ENCODE data around the gene ROCK1. TPM values are rescaled to one million over a fixed set of nuclear protein-coding genes. Genes with fewer than 3 reads are reported as not detected.

The ROCK1 gene
- total and polyA plus RNA-seq, 2 experiments from 2014 or later, result 33.6 to 35.9 TPM

DNA sequence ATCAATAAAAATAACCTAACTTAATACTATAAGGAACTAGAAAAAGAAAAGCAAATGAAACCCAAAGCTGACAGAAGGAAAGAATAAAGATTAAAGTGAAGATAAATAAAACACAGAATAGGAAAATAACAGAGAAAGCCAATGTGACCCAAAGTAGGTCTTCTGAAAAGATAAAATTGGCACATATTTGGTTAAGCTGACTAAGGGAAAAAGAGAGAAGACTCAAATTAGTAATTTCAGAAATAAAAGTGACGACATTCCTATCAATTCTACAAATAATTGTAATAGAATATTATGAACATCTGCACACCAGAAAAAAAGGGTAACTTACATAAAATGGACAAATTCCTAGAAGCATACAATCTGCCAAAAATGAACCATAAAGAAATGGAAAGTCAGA lies 30.2 kb downstream of the ROCK1 start:
- no peak overlapping the region for H3K9ac ChIP-seq
- no peak for DNase-seq
- H3K27me3 ChIP-seq (replicated peaks; ENCODE audit: insufficient read depth), result no peaks in the 10 kb centered on the region
- no peak overlapping the region for H3K4me2 ChIP-seq (ENCODE audit: unreplicated experiment)
- no peak overlapping the region for H3K4me3 ChIP-seq
- no peaks in the 10 kb centered on the region for H3K36me3 ChIP-seq (ENCODE audit: low read depth)
- no peak for TF ChIP-seq EZH2 (IDR thresholded peaks at IDR 0.05; ENCODE audit: insufficient read depth, poor library complexity, severe bottlenecking)
- no peak for TF ChIP-seq EZH2phosphoT487 (IDR thresholded peaks at IDR 0.05; ENCODE audit: insufficient read depth, low read depth)
- no peak overlapping the region for H3K27ac ChIP-seq
- in situ Hi-C loops (cut with MboI), result no loop called here
- H4K20me1 ChIP-seq (ENCODE audit: insufficient read depth), result peaks cover 53% of the 10 kb centered on the region
- WGBS, 2 experiments (ENCODE audit: low coverage in 1 of 2, low lambda C conversion rate in 2 of 2, missing lambda C conversion rate in 2 of 2), result 96 to 100% methylated on average over 1 of the region's 1 CpG
- H3F3A ChIP-seq (ENCODE audit: insufficient read depth), result 0 out of 2 replicates have a peak, but pooled peaks cover 17% of the 10 kb centered on the region
- H3K4me1 ChIP-seq (ENCODE audit: insufficient read depth), result peaks cover 15% of the 10 kb centered on the region
- H3K79me2 ChIP-seq (ENCODE audit: insufficient read depth), result peaks cover 100% of the 10 kb centered on the region
- no peaks in the 10 kb centered on the region for H3K9me3 ChIP-seq (ENCODE audit: low read depth)
- no peaks in the 10 kb centered on the region for H3K9me2 ChIP-seq (ENCODE audit: insufficient read depth)
- H2AFZ ChIP-seq, result no peak overlapping the region

DNA sequence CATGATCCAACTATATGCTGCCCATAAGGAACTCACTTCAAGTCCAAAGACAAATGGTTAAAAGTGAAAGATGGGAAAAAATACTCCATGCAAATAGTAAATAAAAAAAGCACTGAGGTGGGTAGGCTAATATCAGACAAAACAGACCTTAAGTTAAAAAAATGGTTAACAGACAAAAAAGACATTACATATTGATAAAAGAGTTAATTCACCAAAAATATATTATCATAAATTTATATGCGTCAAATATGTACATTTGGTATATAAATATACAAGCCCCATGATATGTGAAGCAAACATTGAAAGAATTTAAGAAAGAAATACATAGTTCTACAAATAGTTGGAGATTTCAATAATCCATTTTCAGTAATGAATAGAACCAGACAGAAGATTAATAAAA lies 31.0 kb downstream of the ROCK1 start:
- Histone ChIP-seq H3F3A (ENCODE audit: insufficient read depth) (0 out of 2 replicates have a peak, but pooled peaks cover 8% of the 10 kb centered on the region), H3K4me1 (ENCODE audit: insufficient read depth) (peaks cover 9% of the 10 kb centered on the region), H3K9ac (no peak overlapping the region), H3K79me2 (ENCODE audit: insufficient read depth) (peaks cover 100% of the 10 kb centered on the region), H4K20me1 (ENCODE audit: insufficient read depth) (peaks cover 46% of the 10 kb centered on the region), H3K36me3 (ENCODE audit: low read depth) (no peaks in the 10 kb centered on the region), H3K9me3 (ENCODE audit: low read depth) (no peaks in the 10 kb centered on the region), H3K9me2 (ENCODE audit: insufficient read depth) (no peaks in the 10 kb centered on the region), H2AFZ (no peak overlapping the region), H3K4me3 (no peak overlapping the region), H3K27me3 (replicated peaks; ENCODE audit: insufficient read depth) (no peaks in the 10 kb centered on the region), H3K4me2 (ENCODE audit: unreplicated experiment) (no peak overlapping the region), H3K27ac (no peak overlapping the region)
- 97 to 98% methylated on average over 1 of the region's 1 CpG for whole genome bisulfite sequencing, 2 experiments (ENCODE audit: low coverage in 1 of 2, low lambda C conversion rate in 2 of 2, missing lambda C conversion rate in 2 of 2)
- TF ChIP-seq EZH2 (IDR thresholded peaks at IDR 0.05; ENCODE audit: insufficient read depth, poor library complexity, severe bottlenecking), result no peak
- no peak for TF ChIP-seq EZH2phosphoT487 (IDR thresholded peaks at IDR 0.05; ENCODE audit: insufficient read depth, low read depth)
- in situ Hi-C loops (cut with MboI), result no loop called here
- no peak for DNase-seq

DNA sequence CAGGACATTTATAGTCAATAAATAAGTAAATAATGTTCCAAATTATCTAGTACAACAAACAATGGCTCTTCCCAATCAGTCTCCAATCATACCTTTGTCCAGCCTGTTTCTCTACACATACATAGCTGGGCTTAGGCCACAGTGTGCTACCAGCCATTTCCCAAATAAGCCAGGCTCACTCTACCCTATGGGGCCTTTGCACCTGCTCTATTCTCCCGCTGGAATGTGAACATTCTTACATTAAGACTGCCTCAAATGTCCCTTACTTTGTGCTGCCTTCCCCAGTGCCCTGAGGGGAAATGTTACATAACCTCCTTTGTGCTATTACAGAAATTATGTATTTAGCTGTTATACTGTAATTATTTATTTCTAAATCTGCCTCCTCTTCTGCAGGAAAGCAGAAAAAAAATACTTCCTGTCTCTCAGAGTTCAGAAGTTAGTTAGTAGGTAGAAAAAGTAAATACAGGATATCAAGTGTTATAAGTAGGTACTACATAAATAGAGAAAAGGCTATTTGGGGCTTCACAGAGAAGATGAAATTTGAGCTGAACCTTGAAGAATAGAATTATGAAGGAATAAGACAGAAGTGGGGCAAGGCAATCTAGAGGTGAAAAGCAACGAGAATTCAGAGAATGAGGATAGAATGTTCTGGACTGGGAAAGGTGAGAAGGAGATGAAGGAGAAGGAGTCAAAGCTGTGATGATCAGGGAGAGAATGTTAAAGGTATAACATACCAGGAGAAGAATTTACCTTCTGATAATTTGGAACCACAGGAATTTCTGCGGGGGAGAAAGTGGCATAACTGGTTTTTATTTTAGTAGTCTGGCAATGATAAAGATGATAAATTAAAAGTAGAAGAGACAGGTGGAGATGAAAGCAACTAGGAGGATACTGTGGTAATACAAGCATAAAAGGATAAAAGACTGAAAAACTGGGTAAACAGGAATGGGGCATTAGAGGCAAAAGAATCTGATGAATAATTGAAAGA lies 37.0 kb downstream of the ROCK1 start:
- Histone ChIP-seq H3K9me2 (ENCODE audit: insufficient read depth) (no peaks in the 10 kb centered on the region), H3K27ac (no peak overlapping the region)
- in situ Hi-C loops (cut with MboI), result no loop called here

DNA sequence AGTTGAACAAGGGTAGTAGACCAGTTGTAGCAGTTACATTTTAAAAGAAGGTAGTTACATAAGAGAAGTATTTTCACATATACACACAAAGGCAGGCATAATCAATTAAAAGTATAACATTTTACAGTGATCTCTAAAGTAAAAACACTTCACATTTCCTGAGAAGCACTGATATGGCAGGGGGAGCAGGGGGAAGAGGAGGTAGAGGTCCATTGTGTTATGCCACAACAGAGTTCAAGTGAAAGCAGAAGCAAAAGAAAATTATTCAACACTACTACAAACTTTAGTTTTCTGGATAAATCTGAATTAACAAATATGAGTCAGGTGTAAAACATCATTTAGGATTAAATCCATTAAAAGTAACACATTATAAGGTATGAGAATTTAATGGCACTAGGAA lies 38.4 kb downstream of the ROCK1 start:
- H3K27ac ChIP-seq, result no peak overlapping the region
- peaks cover 12% of the 10 kb centered on the region for H4K20me1 ChIP-seq (ENCODE audit: insufficient read depth)
- no peak overlapping the region for H3K4me3 ChIP-seq
- DNase-seq, result no peak
- no peaks in the 10 kb centered on the region for H3K27me3 ChIP-seq (replicated peaks; ENCODE audit: insufficient read depth)
- H2AFZ ChIP-seq, result no peak overlapping the region
- in situ Hi-C loops (cut with MboI), result no loop called here
- H3F3A ChIP-seq (ENCODE audit: insufficient read depth), result no peaks in the 10 kb centered on the region
- H3K9me2 ChIP-seq (ENCODE audit: insufficient read depth), result no peaks in the 10 kb centered on the region
- peaks cover 100% of the 10 kb centered on the region for H3K79me2 ChIP-seq (ENCODE audit: insufficient read depth)
- no peak overlapping the region for H3K4me2 ChIP-seq (ENCODE audit: unreplicated experiment)
- peaks cover 7% of the 10 kb centered on the region; the same call in 1 of the 2 replicates for H3K4me1 ChIP-seq (ENCODE audit: insufficient read depth)
- H3K9ac ChIP-seq, result no peak overlapping the region
- TF ChIP-seq EZH2 (IDR thresholded peaks at IDR 0.05; ENCODE audit: insufficient read depth, poor library complexity, severe bottlenecking) (no peak), EZH2phosphoT487 (IDR thresholded peaks at IDR 0.05; ENCODE audit: insufficient read depth, low read depth) (no peak)
- peaks cover 9% of the 10 kb centered on the region; the same call in 1 of the 2 replicates for H3K36me3 ChIP-seq (ENCODE audit: low read depth)
- no peaks in the 10 kb centered on the region for H3K9me3 ChIP-seq (ENCODE audit: low read depth)

More for the DNA sequence above, 37.0 kb downstream of the ROCK1 start:
- Histone ChIP-seq H3K79me2 (ENCODE audit: insufficient read depth) (peaks cover 100% of the 10 kb centered on the region), H3F3A (ENCODE audit: insufficient read depth) (no peaks in the 10 kb centered on the region), H3K9ac (no peak overlapping the region), H3K9me3 (ENCODE audit: low read depth) (no peaks in the 10 kb centered on the region), H3K4me1 (ENCODE audit: insufficient read depth) (peaks cover 7% of the 10 kb centered on the region; the same call in 1 of the 2 replicates), H3K4me3 (no peak overlapping the region), H2AFZ (no peak overlapping the region), H3K36me3 (ENCODE audit: low read depth) (0 out of 2 replicates have a peak, but pooled peaks cover 3% of the 10 kb centered on the region), H3K27me3 (replicated peaks; ENCODE audit: insufficient read depth) (no peaks in the 10 kb centered on the region), H4K20me1 (ENCODE audit: insufficient read depth) (peaks cover 12% of the 10 kb centered on the region), H3K4me2 (ENCODE audit: unreplicated experiment) (no peak overlapping the region)
- DNase-seq, result no peak
- TF ChIP-seq EZH2 (IDR thresholded peaks at IDR 0.05; ENCODE audit: insufficient read depth, poor library complexity, severe bottlenecking), result no peak
- TF ChIP-seq EZH2phosphoT487 (IDR thresholded peaks at IDR 0.05; ENCODE audit: insufficient read depth, low read depth), result no peak
- WGBS, 2 experiments (ENCODE audit: low coverage in 1 of 2, low lambda C conversion rate in 2 of 2, missing lambda C conversion rate in 2 of 2), result 82 to 86% methylated on average over 3 of the region's 3 CpGs
